Stimulated activated CD4-positive, alpha-beta T cell treated with anti-CD3 and anti-CD28 coated beads, Interleukin-1b, Interleukin-23, amount 100 ng/mL, for 48 hours (primary cell): ENCODE results near the gene EPHB3.
"Not testable (repeated sequence)": the region's sequence is repeated elsewhere in the genome, so short reads cannot be mapped to it uniquely, and the experiment has no call there.

ENCODE experiments used
- DNase-seq: peaks from one replicate; pipeline ENCODE4 v3.0.0-alpha.2; 2020

The EPHB3 gene

DNA sequence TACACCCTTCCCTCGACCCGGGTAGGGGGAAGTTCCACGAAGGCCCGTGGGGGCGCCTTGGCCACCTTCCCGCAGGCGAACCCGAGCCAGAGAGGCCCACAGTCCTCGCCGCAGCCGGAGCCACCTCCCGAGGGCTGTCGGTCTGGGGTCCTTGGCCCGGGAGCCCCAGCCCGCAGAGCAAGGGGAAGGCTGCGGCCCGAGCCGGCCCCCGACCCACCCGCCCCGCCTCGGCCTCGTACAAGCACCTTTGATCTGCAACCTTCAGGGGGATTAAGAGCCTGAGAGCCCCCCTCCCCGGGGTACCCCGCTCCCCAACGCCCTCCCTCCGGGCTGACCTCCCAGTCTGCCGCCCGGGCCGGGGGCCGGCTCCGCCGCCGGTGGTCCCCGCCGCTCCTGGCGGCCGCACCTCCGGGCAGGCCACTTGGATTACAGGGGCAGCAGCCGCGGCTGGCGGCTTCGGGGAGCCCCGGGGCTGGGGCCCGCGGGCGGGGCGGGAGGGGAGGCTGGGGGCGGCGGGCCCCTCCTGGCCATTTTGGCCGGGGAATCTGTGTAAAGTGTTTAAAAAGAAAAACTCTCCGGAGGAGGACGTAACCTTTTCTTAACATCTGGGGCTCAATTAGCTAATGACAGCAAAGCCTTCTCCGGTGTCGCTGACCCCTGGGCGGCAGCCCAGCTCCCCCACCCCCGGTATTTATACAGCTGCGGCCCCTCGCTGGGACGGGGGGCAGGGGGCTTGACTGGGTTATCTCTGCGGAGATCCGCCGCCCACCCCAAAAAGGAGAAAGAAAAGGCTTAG is 40.2 kb downstream of the EPHB3 start:
- DNase-seq = no peak

DNA sequence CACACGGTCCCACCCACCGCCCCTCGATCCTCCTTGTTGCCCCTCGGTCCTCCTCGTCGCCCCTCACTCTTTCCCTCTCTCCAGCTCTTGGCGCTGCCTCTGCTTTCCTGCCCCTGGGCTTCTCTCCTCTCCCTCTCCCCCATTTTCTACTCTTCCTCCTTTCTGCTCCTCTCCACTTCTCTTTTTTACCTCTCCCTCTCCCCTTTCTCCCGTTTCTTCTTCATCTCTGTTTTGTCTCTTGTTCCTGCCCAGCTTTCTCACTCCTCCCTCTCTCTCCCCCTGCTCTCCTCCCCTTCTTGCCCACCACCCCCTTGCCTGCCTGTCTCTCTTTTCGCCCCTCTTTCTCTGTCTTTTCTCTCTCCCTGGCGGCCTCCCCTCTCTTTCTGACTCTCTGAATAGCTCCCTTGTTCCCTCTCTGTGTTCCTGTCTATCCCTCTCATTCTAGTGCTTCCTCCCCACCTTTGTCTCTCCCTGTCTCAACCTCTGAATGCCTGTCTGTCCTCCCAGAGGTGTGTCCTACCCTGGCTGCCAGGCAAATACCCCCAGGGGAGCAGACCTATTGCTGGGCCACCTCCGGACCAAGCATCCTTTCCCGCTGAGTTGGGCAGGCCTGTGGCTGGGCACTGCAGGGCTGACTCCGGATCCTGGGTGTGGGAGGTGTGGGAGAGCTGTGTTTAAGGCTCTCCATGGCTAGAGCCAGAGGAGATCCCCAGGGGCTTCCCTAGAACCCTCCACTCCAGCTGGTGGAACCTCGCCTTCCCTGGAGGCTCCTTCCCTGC is 41.0 kb downstream of the EPHB3 start:
- no peak for DNase-seq

DNA sequence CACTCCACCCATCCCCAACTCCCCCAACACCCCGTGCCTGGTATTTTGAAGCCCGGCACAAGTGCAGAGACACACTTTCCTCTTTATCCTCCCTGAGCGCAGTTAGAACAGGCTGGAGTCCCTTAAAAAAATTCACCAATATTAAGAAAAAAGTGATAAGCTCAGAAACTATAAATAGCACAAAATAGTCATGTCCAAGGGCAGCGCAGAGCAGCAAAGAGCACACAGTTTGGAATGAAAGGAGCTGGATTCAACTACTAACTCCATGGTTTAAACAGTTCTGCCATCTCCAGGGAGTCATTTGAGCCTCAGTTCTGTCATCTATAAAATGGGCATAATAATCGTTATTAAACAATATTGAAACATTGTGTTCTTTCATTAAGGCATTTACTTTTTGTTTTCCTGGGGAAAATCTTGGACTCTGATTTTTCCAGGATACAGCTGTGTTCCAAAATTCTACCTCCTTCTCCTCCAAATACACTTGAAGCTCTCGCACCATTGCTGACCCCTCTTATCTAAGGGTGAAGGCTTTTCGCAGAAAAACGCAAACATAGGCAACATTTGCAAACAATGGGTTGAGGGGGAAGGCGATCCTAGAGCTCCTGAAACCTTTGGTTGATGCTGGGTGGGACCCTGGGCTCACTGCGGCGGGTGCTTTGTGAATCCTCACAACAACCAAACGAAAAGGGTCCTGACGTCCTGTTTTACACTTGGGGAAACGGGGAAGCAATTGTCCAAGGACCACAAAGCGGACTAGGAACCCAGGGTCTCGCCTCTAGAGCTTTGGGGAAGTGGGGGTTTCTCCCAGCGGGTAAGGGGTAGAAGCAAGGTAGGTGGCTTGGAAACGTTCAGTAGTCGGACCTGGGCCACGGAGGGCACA is 41.8 kb downstream of the EPHB3 start:
- no peak for DNase-seq

DNA sequence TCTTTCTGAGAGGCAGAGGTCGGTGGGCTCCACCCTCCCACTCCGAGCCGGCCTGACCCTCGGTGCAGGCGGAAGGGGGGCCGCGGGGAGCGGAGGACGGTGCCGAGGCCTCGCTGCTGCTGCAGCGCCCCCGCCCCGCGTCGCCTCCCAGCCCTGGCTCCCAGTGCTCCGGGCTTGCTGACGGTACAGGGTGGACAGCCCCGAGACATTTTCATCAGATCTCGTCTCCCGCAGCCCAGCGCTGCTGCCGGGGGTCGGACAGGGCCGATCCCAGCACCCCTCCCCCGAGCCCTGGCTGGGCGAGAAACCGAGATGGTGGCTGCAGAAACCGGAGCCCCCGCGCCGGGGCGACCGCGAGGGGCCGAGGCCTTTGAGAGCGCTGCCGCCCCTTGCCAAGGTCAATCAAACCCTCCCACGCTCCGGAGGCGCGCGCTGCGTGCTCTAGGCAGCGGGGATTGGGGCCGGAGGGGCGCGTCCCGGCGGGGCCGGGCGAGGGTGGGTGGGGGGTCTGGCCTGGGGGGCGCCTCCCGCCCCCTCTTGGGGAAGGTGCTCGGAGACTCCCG is 42.5 kb downstream of the EPHB3 start:
- no peak for DNase-seq

DNA sequence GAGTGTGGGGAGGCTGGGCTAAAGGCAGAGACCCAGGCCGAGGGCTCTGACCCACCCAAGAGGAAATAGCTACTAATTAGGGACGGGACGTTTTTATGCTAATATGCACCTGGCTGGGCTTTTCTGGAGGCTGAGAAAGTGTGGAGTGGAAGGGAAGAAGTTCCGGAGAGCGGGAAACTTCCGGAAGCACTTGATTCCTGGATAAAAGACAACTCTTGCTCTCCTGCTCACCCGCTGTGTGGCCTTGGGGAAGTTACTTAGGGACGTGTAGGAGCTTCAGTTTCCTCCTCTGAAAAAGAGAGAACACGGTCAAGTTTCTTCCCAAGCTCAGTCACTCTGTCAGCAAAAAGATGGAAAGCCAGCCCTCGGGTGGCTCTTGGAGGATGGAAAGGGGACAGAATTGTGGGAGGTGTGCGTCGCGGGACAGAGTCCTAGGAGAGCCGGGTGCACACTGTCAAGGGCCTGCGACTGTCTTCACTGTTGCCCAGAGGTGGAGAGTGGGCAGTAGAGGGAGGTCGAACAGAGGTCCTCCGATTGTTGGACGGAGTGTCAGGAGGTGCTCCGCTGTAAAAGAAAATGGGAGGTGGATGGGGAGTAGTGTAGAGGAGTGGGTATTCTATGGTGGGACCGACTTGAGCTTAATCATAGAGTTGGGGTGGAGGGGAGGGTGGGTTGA is 43.2 kb downstream of the EPHB3 start:
- DNase-seq = no peak

DNA sequence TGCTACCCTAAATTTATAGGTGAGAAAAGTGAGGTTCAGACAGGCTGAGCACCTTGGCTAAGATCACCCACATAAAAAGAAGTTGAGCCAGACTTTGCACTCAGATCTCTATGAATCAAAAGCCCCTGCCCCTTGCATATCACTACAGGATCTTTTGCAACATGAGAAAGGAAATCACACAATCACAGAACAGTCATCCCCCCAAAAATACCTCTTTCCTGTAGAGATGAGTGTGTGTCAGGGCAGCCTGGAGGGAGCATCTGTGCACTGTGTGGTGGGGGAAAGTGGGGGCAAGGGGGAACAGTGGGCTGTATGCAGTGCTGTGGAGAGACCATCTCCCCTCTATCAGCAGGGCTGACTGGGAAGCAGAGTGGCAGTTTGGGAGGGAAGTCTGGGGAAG is 46.6 kb downstream of the EPHB3 start:
- DNase-seq = no peak

DNA sequence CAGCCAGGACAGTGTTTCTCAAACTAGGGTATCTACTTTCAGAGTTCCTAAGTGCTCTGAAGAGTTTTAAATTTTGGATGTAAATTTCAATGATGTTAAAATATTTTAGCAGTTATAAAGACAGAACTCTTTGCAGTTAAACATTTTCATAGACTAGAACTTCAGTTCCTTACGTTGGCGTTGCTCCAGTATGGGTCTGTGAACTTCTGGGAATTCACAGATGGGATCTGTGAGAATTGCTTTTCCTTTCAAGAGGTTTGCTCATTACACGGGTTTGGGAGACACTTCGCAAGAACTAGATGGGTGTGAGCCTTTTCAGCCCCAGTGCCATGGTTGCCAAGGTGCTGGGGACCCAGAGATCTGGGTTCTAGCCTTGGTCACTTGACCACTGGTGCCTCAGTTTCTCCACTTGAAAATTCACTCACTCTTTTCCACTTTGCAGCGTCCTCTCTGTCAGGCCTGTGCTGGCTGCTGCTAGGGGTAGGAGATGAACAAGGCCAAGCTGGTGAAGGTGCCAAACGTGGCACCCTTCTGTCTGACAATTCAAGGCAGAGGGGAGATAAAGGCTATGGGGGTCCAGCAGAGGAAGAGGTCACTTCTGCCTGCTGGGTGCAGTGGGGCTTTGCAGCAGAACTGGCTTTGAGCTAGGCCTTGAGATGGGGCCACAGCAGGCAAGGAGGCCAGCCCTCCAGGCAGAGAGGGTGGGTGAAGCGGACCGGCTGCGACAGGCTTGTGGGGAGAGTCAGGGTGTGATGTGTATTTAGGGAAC is 48.1 kb downstream of the EPHB3 start:
- no peak for DNase-seq

DNA sequence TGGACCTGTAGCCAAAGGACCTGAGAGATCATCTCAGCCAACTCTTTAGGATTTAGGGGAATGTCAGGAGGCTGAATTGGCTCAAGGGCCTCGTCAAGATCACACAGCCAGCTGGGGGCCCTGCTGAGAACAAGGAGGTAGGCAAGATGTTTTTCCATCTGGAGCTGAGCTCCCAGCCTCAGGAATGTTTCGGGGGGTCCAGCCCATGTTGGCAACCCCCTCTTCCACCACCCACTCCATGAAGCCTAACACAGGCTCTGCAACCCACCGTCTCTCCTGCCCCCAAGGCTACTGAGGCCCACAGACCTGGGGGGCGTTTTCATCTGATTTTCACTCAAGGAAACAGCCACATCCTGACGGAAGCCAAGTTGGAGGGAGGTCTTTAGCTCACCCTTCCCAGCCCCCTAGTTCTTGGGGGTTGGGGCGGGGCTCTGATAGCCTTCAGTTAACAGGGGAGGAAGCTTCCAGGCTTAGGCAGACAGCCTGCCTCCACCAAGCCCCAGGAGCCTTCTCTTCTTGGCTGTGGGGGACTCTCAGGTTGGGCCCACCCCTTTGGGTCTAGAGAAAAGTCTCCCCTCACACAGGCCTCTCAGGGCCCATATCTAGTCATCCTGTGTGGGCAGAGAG is 48.8 kb downstream of the EPHB3 start:
- DNase-seq = no peak

DNA sequence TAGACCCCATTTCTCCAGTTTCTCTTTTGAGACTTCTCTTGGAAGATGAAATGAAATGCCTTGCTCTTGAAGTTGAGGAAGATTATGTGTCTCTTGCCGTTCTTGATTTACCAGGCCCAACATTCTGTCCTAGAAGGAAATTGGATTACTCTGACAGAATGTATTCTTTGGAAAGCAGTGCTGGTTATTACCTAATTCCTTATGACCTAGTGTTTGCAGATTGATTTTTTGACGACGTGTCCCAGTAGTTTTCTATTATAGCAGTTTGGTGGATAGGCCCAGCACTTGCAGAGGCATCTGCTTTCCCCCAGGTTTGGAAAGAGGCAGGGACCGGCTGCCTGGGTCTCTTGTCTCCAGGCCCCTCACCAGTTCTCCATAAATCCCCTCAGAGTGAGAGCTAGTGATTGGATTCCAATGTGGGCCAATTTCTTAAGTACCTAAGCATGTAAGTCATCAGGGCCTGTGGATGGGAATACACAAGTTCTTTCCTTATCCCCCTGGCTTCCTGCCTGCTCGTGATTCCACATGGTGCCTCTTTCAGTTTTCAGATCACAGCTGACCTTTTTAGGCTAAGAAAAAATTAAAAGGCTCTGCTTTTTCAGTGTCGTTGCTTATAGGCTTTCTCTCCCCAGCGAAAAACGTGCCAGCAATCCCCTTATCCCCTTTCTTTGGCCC is 50.2 kb downstream of the EPHB3 start:
- DNase-seq = no peak

DNA sequence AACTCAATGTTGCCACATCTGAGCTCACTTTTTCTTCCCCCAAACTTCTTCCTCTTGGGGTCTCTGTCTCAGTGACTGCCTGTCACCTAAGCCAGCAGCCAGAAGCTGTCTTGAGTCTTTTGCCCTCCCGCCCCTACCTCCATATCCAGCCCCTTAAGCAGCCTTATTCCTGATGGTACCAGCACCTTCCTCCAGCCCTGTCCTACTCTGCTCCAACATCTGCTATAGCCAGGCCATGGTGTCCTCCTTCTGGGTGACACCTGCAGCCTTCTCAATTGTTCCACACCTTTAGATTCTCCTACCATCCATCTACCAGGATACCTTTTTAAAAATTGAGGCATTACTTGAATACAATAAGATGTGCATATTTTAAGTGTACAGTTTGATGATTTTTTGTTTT is 53.8 kb downstream of the EPHB3 start:
- no peak for DNase-seq

DNA sequence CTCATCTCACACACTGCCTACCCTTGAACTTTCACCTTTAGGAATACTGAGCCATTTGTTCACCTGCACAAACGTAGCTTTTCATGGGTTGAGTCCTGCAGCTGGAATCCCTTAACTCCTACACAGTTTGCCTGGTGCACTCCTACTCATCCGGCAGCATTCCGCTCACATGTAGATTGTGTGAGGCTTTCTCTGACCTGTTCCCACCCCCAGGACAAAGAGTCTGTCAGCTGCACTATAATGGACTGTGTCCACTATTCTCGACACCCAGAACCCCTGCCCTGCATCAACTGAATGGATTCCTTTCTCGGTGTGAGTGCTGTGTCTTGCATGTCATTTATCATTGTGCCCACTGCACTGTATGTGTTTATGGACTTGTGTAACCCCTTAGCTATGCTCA is 54.9 kb downstream of the EPHB3 start:
- DNase-seq = no peak

DNA sequence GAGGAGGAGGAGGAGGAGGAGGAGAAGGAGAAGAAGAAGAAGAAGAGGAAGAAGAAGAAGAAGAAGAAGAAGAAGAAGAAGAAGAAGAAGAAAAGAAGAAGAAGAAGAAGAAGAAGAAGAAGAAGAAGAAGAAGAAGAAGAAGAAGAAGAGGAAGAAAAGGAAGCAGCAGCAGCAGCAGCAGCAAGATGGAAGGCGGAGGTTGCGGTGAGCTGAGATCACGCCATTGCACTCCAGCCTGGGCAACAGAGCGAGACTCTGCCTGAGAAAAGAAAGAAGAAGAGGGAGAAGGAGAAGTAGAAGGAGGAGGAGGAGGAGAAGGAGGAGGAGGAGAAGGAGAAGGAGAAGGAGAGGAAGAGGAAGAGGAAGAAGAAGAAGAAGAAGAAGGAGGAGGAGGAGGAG is 55.7 kb downstream of the EPHB3 start:
- not testable (repeated sequence) for DNase-seq

DNA sequence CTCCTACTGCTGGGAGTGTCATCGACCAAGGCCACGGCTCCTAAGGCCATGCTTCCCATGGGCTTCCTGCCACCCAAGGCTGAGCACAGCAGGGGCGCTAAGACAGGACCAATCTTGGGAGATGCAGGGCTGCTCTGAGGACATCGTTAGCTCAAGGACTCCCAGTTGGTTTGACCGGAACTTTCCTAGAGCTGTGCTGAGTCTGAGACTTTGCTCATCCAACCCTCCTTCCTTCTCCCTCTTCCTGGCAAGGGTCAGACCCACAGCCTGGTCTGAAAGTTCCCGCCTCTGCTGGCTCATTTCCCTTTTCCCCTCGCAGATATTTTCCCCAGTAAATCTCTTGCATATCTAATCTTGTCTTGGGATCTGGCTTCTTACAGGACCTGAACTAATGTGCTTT is 57.2 kb downstream of the EPHB3 start:
- no peak for DNase-seq

DNA sequence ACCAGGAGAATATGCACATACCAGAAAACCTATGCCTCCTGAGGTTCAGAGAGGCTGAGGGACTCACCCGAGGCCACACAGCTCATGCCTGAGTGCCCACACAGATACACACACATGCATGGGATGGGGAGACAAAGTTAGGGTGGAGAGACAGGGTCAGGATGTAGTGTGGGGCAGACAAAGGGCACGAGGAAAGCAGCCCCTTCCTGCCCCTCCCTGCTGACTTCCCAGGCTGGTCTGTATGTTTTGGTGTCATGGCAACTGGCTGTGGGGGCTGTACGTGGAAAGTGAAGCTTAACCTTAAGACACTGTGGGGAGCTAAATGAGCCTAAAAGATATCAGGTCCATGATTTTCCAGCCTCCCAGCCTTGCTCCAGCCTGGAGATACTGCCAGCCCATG is 57.8 kb downstream of the EPHB3 start:
- no peak for DNase-seq

DNA sequence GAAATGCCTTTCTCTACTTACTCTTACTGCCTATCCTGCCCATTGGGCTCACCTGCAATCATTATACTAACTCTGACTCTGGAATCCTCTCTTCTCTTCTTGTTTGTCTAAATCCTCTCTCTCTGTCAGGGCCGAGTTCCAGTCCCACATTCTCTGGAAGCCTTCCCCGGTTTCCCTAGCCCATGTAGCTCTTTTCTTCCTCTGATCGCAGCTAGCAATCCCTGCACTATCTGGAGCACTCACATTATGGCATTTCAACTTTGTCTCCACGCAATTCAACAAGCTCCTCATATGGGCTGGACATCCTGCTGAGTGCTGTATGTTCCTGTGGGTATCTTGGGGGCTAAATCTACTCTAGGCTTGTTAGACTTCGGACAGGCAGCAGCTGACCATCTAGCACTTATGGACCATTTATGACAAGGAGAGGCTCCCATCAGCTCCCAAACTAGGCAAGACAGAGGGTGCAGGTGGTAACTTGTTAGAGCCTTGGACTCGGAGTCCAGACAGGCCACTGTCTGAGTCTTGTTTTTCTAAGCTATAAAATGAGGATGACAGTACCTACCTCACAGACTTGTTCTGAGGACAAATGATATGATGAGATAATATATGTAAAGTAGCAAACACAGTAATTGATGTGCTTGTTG is 58.3 kb downstream of the EPHB3 start:
- no peak for DNase-seq

DNA sequence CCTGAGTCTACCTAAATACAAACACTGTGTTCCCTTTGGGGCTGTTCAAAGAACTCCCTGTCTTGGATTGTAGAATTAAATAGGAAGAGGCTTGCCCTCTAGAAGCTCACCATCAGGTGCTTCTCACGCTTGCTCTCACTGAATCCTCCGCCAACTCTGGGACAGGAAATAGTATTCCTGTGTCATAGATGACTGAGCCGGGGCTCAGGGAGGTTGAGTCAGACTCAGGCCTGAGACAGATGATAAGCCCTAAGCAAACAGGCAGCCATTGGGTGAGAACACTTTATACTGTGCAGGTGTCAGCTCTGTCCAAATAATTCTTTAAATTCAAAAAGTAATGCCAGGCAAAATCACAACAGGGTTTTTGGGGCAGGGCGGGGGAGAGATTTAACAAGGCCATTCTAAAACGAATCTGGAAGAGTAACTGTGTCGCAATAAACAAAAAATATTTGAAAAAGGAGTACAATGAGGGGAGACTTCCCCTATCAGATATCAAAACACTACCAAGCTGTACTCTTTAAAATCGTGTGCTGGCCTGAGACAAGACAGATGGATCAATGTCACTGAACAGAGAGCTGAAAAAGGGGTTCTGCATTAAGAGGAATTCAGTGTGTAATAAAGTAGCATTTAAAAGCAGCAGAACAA is 59.0 kb downstream of the EPHB3 start:
- DNase-seq = no peak

DNA sequence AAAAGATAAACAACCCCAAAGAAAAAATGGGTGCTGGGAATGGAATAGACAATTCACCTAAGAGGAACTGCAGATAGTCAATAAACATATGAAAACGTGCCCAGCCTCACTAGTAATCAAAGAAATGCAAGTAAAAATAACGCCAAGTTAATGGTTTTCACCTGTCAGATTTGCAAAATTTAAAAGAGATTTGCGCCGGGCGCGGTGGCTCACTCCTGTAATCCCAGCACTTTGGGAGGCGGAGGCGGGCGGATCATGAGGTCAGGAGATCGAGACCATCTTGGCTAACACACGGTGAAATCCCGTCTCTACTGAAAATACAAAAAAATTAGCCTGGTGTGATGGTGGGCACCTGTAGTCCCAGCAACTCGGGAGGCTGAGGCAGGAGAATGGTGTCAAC is 60.6 kb downstream of the EPHB3 start:
- not testable (repeated sequence) for DNase-seq

DNA sequence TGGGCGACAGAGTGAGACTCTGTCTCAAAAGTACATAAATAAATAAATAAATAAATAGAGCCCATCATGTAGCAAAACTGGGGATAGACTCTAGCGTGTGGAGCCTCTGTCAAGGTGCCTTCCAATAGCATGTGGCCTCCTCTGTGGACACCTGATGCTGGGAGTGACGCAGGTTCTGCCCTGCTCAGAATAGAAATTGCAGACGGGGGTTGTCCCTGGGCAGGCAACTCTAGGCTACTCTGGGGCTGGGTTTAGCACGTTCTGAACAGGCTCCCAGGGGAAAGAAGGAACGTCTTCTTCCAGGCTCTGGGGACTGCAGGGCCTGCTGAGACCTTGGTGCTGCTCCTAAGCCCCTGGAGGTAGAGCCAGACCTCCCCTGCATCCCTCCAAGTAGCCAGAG is 65.3 kb downstream of the EPHB3 start:
- no peak for DNase-seq

DNA sequence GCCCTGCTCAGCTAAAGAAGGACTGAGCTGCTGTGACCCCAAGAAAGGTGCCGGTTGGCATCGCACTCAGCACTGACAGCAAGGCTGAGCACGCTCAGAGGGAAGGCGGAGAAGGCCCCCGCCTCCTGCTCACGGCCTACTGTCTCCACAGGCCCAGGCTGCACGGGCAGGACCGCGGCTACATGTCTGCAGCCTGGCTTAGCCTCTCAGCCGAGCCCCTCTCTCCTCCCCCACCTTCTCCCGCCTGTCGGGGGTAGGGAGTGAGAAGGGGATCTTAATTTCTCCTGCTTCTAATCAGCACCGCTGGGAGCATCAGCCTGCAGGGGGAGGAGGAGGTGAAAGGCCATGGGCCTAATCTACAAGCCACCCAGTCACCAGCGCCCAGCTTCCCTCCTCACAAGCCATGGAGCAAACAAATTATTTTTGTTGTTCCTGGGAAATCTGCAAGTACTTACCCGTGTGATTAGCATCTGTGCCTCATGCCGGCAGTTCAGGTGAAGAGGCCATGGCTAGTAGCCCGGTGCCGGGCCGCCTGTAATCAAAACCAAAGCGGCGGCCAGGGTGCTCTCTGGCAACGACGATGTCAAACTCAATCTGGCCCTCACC is 68.1 kb downstream of the EPHB3 start:
- no peak for DNase-seq
